GM19025 (cell line): Measurements from ENCODE around the gene ALDOC.
"Not testable (repeated sequence)": the region's sequence is repeated elsewhere in the genome, so short reads cannot be mapped to it uniquely, and the experiment has no call there.

ENCODE experiments used
- ATAC-seq: cut with Tn5 transposase; IDR thresholded peaks from one replicate; pipeline ENCODE4 v1.9.1; 2021; ENCODE audit warnings: mild to moderate bottlenecking, low read depth, moderate library complexity; ENCODE audit not compliant: unreplicated experiment

Gene ALDOC

GRCh38 chr17:28584434-28584833 is 7.7 kb upstream of the ALDOC start:
- no peak for ATAC-seq

- ATAC-seq = no peak
Measured at GRCh38 chr17:28582513-28582912, 5.8 kb upstream of the ALDOC start.

- no peak for ATAC-seq
Measured at GRCh38 chr17:28580959-28581358, 4.3 kb upstream of the ALDOC start.

GRCh38 chr17:28579526-28579925 is 2.8 kb upstream of the ALDOC start:
- no peak for ATAC-seq

GRCh38 chr17:28578246-28579195 is 1.8 kb upstream of the ALDOC start:
- ATAC-seq = no peak

GRCh38 chr17:28577466-28577824 is 750 bp upstream of the ALDOC start:
- ATAC-seq = no peak

GRCh38 chr17:28576016-28576415 is 679 bp downstream of the ALDOC start:
- not testable (repeated sequence) for ATAC-seq

- ATAC-seq = no peak
Measured at GRCh38 chr17:28575126-28575795, 1.4 kb downstream of the ALDOC start.

GRCh38 chr17:28574526-28574925 is 2.2 kb downstream of the ALDOC start:
- no peak for ATAC-seq

GRCh38 chr17:28573966-28574480 is 2.7 kb downstream of the ALDOC start:
- no peak for ATAC-seq

- no peak for ATAC-seq
Measured at GRCh38 chr17:28573521-28573920, 3.2 kb downstream of the ALDOC start.

- no peak for ATAC-seq
Measured at GRCh38 chr17:28573040-28573380, 3.7 kb downstream of the ALDOC start.

- no peak for ATAC-seq
Measured at GRCh38 chr17:28572259-28573039, 4.2 kb downstream of the ALDOC start.

- ATAC-seq = peak; percentile 92
Measured at GRCh38 chr17:28571361-28572122, 5.2 kb downstream of the ALDOC start, which contains the start of gene PIGS. Gene PIGS (minus strand): TSS chr17:28571524. CDS start chr17:28571496, 28 bp downstream.

- peak; percentile 11 for ATAC-seq
Measured at GRCh38 chr17:28570716-28571360, 5.9 kb downstream of the ALDOC start.

- ATAC-seq = no peak
Measured at GRCh38 chr17:28569446-28569845, 7.2 kb downstream of the ALDOC start.

GRCh38 chr17:28567604-28568003 is 9.1 kb downstream of the ALDOC start:
- no peak for ATAC-seq

GRCh38 chr17:28563475-28563874 is 13.2 kb downstream of the ALDOC start:
- no peak for ATAC-seq

GRCh38 chr17:28555022-28555421 is 21.7 kb downstream of the ALDOC start:
- ATAC-seq = no peak

GRCh38 chr17:28554565-28554964 is 22.1 kb downstream of the ALDOC start:
- ATAC-seq = no peak
